HepG2 (cell line): Measurements from ENCODE around the gene RPP25L. TPM values are rescaled to one million over a fixed set of nuclear protein-coding genes. Genes with fewer than 3 reads are reported as not detected.

Source experiments
- ZNF292 ChIP-seq: sonication (generic); formaldehyde crosslinking; IDR thresholded peaks from 2 replicates; pipeline ENCODE4 v1.8.1; 2022; ENCODE audit warnings: mild to moderate bottlenecking, low read depth, missing genetic modification reagents, borderline replicate concordance
- polyA plus RNA-seq, 8 experiments: library from polyadenylated mRNA; depleted of rRNA in 3 of 8; stranded (reverse) in 7 of 8; unstranded in 1 of 8; fragments of >200 nt; fragmentation: Illumina TruSeq in 4 of 8; extraction: Trizol in 4 of 8; gene quantifications; 2 replicates each; pipeline versions ENCODE4 v1.2.1 to v1.2.3, GENCODE V29; 2011 to 2016; ENCODE audit warnings: low read depth in 4 of 8, missing spikeins in 1 of 8, mixed read lengths in 1 of 8; ENCODE audit not compliant: insufficient read depth in 1 of 8
- total RNA-seq, 5 experiments: library from RNA; depleted of rRNA; stranded (reverse); fragments of >200 nt; fragmentation: Illumina TruSeq; extraction: Trizol; gene quantifications; 2 replicates each; pipeline ENCODE4 v1.2.3, GENCODE V29; 2016; ENCODE audit warnings: low read depth in 1 of 5
- TF ChIP-seq, protein P1 (sequence below): sonication (generic); formaldehyde crosslinking; IDR thresholded peaks from 2 replicates; pipeline ENCODE4 v1.4.0; 2020; ENCODE audit warnings: missing genetic modification reagents, borderline replicate concordance
- TF ChIP-seq, protein P2 (sequence below): sonication (generic); formaldehyde crosslinking; IDR thresholded peaks from 2 replicates; pipeline ENCODE4 v1.4.0; 2020; ENCODE audit warnings: low read depth, missing genetic modification reagents
- TF ChIP-seq, protein P3 (sequence below): sonication (generic); formaldehyde crosslinking; IDR thresholded peaks from 2 replicates; pipeline ENCODE4 v1.8.1; 2023; ENCODE audit warnings: mild to moderate bottlenecking, missing genetic modification reagents
- TF ChIP-seq, protein P4 (sequence below): IDR thresholded peaks from 2 replicates; pipeline ENCODE4 v1.6.1; 2016; ENCODE audit warnings: missing compliant biosample characterization, missing genetic modification reagents, borderline replicate concordance
- TF ChIP-seq, protein P5 (sequence below): sonication (generic); formaldehyde crosslinking; IDR thresholded peaks from 2 replicates; pipeline ENCODE4 v1.4.0; 2020; ENCODE audit warnings: missing genetic modification reagents

The RPP25L gene
- total and polyA plus RNA-seq, 2 of the 13 experiments (the other 11 are each of a cell fraction or from before 2014, with no cell fraction given): 24.5 to 27.3 TPM

DNA sequence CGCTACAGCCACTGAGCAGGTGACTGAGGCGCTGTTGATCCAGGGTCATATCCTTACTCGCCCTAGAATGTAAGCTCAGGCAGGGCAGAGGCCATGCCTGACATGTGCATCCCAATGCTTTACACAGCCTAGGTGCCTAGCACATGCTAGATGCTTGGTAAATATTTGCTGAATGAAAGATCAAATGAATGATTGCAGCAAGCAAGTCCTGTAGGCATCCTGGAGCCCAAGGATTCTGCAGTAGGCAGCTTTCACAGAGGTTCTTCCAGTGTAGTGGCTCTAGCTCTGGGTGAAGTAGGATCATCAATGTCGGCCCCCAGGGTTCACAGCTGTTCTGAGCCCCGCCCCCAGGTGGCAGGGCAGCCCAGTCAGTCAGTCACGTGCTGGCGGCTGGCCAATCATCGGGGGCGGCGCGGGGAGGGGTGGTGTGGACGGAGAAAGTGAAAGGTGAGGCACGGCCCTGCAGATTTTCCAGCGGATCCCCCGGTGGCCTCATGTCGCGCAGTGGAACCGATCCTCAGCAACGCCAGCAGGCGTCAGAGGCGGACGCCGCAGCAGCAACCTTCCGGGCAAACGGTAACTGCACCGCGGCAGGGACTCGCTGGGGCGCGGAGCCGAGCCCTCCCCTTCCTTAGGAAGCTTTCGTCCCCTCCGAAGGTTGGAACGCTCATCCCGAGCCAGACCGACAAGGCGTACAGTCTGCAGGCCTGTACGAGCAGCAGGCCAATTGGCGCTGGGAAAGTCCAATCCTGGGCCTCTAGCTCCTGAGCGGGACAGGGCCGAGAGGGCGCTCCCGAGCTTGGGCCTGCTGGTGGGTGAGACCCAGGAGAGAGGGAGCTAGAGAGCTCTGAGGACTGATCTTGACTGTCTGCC is 34.5 kb upstream of the RPP25L start, which contains the start of gene GALT (continued):
- TF ChIP-seq, protein P1, sequence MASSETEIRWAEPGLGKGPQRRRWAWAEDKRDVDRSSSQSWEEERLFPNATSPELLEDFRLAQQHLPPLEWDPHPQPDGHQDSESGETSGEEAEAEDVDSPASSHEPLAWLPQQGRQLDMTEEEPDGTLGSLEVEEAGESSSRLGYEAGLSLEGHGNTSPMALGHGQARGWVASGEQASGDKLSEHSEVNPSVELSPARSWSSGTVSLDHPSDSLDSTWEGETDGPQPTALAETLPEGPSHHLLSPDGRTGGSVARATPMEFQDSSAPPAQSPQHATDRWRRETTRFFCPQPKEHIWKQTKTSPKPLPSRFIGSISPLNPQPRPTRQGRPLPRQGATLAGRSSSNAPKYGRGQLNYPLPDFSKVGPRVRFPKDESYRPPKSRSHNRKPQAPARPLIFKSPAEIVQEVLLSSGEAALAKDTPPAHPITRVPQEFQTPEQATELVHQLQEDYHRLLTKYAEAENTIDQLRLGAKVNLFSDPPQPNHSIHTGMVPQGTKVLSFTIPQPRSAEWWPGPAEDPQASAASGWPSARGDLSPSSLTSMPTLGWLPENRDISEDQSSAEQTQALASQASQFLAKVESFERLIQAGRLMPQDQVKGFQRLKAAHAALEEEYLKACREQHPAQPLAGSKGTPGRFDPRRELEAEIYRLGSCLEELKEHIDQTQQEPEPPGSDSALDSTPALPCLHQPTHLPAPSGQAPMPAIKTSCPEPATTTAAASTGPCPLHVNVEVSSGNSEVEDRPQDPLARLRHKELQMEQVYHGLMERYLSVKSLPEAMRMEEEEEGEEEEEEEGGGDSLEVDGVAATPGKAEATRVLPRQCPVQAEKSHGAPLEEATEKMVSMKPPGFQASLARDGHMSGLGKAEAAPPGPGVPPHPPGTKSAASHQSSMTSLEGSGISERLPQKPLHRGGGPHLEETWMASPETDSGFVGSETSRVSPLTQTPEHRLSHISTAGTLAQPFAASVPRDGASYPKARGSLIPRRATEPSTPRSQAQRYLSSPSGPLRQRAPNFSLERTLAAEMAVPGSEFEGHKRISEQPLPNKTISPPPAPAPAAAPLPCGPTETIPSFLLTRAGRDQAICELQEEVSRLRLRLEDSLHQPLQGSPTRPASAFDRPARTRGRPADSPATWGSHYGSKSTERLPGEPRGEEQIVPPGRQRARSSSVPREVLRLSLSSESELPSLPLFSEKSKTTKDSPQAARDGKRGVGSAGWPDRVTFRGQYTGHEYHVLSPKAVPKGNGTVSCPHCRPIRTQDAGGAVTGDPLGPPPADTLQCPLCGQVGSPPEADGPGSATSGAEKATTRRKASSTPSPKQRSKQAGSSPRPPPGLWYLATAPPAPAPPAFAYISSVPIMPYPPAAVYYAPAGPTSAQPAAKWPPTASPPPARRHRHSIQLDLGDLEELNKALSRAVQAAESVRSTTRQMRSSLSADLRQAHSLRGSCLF (CRISPR knock-in tag): no peak
- TF ChIP-seq, protein P2, sequence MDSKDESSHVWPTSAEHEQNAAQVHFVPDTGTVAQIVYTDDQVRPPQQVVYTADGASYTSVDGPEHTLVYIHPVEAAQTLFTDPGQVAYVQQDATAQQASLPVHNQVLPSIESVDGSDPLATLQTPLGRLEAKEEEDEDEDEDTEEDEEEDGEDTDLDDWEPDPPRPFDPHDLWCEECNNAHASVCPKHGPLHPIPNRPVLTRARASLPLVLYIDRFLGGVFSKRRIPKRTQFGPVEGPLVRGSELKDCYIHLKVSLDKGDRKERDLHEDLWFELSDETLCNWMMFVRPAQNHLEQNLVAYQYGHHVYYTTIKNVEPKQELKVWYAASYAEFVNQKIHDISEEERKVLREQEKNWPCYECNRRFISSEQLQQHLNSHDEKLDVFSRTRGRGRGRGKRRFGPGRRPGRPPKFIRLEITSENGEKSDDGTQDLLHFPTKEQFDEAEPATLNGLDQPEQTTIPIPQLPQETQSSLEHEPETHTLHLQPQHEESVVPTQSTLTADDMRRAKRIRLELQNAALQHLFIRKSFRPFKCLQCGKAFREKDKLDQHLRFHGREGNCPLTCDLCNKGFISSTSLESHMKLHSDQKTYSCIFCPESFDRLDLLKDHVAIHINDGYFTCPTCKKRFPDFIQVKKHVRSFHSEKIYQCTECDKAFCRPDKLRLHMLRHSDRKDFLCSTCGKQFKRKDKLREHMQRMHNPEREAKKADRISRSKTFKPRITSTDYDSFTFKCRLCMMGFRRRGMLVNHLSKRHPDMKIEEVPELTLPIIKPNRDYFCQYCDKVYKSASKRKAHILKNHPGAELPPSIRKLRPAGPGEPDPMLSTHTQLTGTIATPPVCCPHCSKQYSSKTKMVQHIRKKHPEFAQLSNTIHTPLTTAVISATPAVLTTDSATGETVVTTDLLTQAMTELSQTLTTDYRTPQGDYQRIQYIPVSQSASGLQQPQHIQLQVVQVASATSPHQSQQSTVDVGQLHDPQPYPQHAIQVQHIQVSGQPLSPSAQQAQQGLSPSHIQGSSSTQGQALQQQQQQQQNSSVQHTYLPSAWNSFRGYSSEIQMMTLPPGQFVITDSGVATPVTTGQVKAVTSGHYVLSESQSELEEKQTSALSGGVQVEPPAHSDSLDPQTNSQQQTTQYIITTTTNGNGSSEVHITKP (CRISPR knock-in tag): peak; percentile 93
- TF ChIP-seq, protein P3, sequence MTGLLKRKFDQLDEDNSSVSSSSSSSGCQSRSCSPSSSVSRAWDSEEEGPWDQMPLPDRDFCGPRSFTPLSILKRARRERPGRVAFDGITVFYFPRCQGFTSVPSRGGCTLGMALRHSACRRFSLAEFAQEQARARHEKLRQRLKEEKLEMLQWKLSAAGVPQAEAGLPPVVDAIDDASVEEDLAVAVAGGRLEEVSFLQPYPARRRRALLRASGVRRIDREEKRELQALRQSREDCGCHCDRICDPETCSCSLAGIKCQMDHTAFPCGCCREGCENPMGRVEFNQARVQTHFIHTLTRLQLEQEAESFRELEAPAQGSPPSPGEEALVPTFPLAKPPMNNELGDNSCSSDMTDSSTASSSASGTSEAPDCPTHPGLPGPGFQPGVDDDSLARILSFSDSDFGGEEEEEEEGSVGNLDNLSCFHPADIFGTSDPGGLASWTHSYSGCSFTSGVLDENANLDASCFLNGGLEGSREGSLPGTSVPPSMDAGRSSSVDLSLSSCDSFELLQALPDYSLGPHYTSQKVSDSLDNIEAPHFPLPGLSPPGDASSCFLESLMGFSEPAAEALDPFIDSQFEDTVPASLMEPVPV: no peak
- TF ChIP-seq, protein P4, sequence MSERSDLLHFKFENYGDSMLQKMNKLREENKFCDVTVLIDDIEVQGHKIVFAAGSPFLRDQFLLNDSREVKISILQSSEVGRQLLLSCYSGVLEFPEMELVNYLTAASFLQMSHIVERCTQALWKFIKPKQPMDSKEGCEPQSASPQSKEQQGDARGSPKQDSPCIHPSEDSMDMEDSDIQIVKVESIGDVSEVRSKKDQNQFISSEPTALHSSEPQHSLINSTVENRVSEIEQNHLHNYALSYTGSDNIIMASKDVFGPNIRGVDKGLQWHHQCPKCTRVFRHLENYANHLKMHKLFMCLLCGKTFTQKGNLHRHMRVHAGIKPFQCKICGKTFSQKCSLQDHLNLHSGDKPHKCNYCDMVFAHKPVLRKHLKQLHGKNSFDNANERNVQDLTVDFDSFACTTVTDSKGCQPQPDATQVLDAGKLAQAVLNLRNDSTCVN: peak; percentile 40; the same call in 1 of the 2 replicates
- no peak; the same call in 1 of the 2 replicates for TF ChIP-seq ZNF292 (CRISPR knock-in tag)
- TF ChIP-seq, protein P5, sequence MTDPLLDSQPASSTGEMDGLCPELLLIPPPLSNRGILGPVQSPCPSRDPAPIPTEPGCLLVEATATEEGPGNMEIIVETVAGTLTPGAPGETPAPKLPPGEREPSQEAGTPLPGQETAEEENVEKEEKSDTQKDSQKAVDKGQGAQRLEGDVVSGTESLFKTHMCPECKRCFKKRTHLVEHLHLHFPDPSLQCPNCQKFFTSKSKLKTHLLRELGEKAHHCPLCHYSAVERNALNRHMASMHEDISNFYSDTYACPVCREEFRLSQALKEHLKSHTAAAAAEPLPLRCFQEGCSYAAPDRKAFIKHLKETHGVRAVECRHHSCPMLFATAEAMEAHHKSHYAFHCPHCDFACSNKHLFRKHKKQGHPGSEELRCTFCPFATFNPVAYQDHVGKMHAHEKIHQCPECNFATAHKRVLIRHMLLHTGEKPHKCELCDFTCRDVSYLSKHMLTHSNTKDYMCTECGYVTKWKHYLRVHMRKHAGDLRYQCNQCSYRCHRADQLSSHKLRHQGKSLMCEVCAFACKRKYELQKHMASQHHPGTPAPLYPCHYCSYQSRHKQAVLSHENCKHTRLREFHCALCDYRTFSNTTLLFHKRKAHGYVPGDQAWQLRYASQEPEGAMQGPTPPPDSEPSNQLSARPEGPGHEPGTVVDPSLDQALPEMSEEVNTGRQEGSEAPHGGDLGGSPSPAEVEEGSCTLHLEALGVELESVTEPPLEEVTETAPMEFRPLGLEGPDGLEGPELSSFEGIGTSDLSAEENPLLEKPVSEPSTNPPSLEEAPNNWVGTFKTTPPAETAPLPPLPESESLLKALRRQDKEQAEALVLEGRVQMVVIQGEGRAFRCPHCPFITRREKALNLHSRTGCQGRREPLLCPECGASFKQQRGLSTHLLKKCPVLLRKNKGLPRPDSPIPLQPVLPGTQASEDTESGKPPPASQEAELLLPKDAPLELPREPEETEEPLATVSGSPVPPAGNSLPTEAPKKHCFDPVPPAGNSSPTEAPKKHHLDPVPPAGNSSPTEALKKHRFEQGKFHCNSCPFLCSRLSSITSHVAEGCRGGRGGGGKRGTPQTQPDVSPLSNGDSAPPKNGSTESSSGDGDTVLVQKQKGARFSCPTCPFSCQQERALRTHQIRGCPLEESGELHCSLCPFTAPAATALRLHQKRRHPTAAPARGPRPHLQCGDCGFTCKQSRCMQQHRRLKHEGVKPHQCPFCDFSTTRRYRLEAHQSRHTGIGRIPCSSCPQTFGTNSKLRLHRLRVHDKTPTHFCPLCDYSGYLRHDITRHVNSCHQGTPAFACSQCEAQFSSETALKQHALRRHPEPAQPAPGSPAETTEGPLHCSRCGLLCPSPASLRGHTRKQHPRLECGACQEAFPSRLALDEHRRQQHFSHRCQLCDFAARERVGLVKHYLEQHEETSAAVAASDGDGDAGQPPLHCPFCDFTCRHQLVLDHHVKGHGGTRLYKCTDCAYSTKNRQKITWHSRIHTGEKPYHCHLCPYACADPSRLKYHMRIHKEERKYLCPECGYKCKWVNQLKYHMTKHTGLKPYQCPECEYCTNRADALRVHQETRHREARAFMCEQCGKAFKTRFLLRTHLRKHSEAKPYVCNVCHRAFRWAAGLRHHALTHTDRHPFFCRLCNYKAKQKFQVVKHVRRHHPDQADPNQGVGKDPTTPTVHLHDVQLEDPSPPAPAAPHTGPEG: no peak
